Stimulated activated CD4-positive, alpha-beta T cell treated with anti-CD3 and anti-CD28 coated beads, Interleukin-15, amount 100 ng/mL, for 1 hour (primary cell): Measurements from ENCODE around the gene CLASP1.

Experiments
- DNase-seq, 2 donors: peaks; one replicate each; pipeline ENCODE4 v3.0.0-alpha.2; 2020; ENCODE audit warnings: low read depth in 1 of 2, low spot score in 1 of 2

Gene CLASP1

DNA sequence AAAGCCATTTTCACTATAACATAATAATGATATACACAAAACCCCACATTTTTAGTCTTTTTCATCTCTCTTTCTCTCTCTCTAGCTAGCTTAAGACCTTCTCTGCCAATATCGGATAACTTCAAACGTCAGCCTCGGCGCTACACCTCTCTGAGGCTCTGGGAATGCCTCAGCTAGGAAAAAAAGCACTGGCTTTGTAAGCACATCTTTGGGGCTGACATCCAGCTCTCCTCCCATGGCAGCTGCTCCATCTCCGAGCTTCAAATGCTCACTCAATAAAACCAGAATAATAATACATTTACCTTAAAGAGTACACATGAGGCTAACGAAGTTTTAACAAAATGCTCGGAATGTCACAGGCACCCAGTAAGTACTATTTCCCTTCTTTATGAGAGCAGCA, 107.8 kb downstream of the CLASP1 start:
- no peak for DNase-seq

DNA sequence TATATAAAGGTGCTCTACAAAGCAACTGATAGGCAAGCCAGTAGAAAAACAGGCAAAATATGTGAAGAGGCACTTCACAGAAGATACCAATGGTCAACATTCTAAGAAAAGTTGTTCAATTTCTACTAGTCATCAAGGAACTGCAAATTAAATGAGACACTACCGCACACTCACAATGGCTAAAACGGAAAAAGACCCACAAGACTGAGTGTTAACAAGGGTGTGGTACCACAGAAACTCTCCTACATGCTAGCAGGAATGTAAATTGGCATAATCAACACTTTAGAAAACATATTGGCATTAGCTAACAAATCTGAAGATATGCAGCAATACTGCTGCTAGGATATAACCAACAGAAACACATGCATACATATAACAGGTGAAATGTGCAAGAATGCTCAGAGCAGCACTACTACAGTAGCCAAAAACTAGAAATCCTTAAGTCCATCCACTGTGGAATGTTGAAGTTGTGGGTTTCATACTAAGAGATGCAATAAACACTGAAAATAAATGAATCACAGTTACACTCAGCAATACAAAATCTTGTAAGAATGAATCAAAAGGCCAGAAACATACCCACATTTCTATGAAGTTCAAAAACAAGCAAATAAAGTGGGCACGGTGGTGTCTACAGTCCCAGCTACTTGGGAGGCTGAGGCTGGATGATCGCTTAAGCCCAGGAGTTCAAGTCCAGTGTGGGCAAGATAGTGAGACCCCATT, 109.4 kb downstream of the CLASP1 start:
- no peak for DNase-seq

GRCh38 chr2:121536850-121537557, 112.3 kb downstream of the CLASP1 start:
- DNase-seq = no peak

GRCh38 chr2:121536347-121536746, 112.9 kb downstream of the CLASP1 start:
- DNase-seq = no peak

- DNase-seq = no peak
These were observed 115.3 kb downstream of the CLASP1 start for GRCh38 chr2:121534007-121534406.

- DNase-seq = no peak
These were observed 116.4 kb downstream of the CLASP1 start for GRCh38 chr2:121532894-121533293.

- DNase-seq = no peak
These were observed 116.9 kb downstream of the CLASP1 start for GRCh38 chr2:121532347-121532766.

GRCh38 chr2:121530212-121530705, 119.0 kb downstream of the CLASP1 start:
- peak; percentile 67 to 82 for DNase-seq

DNA sequence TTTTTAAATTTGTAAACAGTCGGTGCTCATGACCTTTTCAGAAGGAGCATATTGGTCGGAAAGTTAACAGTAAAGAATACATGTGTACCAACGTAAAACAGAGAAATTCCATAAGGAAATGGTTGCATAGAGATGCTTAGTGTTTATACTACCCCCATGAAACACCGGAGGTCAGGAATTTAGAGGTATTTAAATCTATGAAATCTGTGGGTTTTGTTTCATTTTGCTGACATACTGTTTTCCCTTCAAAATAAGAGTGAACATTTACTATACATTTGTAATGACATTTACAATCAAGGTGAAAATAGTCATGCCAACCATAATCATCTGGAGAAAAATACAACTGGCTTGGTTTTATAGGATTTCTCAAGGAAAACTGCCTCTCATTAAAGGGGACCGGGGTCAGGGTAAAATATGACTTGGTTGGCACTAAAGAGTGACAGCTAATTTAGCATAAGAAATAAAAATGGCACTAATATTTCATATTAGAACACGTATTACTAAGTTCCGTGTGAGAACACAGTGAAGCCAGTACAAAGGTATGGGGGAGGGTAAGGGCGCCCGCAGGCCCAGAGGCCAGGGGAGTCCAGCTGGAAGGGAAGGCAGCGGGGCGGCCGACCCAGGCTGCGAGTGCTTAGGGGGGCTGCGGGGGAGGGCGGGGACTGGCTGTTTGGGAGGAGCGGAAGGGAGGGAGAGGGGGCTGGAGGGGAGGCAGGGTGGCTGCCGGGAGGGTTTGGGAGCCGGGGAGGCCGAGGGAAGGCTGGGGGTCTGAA, 119.6 kb downstream of the CLASP1 start:
- DNase-seq = no peak

GRCh38 chr2:121527009-121527682, 122.1 kb downstream of the CLASP1 start:
- no peak for DNase-seq

DNA sequence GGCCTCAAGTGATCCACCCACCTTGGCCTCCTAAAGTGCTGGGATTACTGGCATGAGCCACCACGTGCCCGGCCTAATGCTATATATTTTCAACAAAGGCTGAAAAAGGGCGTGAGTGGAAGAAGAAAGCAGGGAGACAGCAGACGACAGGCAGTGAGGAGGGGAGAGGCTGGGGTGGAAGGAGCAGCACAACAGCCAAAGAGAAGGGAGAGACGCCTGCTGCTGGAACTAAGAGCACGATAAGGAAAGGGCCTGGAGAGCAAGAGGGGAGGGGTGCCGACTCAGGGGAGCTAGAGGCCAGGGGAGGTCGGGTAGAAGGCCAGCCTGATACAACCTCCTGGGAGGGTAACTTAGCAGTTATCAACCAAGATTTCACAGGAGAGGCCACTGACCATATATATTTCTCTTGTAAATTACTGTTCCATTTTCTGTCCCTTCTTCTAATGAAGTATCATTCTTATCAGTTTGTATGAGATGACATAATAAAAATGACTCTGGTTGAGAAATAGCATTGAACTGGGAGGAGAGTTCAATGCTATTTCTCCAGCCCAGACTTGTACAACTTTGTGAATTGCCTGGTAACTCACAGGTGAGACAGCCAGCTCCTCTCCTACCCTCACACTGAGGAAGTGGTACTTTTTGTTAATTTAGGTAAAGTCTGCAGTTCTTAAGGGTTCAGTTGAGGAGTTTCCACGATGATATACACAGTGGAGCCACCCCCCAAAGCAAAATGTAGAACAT, 124.4 kb downstream of the CLASP1 start:
- no peak for DNase-seq

DNA sequence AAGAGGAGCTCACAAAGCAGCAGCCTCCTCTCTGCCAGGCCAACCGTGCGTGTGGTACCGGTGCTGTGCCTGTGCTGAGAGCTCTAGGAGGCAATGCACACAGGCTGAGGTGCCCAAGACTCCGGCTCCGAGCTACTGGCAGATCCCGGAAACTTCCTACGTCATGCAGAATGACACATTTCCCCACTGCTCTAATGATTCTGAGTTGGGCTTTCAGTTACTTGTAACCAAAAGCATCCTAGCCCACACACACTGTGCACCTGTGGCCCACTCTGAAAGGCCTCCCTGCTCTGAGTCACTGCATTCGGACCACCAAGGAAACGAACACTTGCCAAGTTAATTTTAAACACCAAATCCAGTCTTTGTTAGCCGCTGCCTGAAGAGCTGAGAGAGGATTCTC, 127.9 kb downstream of the CLASP1 start:
- no peak for DNase-seq

- no peak for DNase-seq
These were observed 128.6 kb downstream of the CLASP1 start for GRCh38 chr2:121520641-121520994.

GRCh38 chr2:121519732-121520640, 129.3 kb downstream of the CLASP1 start:
- DNase-seq = no peak

DNA sequence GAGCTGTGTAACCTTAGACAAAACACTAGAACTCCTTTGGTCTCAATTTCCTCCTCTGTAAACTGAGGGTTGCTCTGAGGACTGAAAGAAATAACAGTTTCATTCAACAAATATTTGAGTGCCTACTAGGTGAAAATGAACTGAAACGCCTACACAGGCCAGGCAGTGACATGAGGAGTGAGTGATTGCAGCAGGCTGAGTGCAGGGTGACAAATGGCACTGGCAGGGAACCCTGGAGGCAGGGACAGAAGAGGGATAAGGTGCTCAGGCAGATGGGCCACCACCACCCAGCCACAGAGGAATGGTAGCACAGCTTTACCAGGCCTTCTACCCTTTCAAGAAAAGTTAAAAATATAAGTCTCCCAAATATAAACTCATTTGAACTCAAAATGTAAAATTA, 130.1 kb downstream of the CLASP1 start:
- DNase-seq = no peak

DNA sequence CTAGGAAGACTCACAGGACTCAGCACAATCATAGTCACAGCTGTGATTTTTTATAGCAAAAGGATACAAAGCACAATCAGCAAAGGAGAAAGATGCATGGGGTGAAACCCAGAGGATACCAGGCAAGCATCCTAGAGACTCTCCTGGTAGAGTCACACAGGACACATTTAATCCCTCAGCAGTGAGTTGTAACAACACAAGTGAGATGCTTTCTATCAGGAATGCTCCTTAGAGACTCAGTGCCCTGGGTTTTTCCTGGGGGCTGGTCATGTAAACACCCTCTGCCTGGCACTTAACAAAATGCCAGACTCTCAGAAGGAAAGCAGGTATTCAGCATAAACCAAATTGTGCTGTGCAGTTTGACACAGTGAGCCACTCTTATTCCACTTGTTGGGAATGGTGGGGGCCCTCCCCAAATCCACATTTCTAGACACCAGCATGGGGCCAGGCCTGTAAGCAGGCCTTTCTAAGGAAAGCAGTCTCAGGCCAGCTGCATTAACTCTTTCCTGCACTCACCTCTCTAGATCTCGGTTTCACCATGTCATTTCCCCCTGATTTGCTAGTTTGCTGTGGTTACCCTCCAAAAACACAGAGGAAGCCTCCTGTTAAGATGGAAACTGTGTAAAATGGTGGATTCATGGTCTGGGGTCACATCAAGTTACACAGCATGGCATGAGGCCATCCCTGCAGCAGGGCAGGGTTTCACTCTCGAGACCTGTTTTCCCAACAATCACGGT, 135.5 kb downstream of the CLASP1 start:
- DNase-seq = no peak

- DNase-seq = no peak
These were observed 138.4 kb downstream of the CLASP1 start for GRCh38 chr2:121510857-121511256.

DNA sequence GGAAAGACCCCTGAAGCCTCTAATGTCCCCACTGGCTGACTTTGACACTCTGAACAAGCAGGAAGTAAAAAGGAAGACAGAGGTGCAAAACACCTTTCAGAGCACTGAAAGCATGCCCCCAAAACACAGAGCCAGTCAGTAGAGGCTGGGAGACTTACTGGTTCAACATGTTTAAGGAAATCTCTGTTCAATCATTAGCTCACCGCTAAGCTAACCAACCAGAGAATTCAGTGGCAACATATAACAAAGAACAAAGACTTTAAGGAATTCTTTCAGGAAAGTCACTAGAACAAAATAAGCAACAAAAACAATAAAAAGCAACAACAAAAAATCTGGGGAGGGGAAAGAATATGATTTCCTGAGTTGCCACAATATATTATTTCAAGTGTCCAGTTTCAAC, 142.6 kb downstream of the CLASP1 start:
- DNase-seq = no peak

DNA sequence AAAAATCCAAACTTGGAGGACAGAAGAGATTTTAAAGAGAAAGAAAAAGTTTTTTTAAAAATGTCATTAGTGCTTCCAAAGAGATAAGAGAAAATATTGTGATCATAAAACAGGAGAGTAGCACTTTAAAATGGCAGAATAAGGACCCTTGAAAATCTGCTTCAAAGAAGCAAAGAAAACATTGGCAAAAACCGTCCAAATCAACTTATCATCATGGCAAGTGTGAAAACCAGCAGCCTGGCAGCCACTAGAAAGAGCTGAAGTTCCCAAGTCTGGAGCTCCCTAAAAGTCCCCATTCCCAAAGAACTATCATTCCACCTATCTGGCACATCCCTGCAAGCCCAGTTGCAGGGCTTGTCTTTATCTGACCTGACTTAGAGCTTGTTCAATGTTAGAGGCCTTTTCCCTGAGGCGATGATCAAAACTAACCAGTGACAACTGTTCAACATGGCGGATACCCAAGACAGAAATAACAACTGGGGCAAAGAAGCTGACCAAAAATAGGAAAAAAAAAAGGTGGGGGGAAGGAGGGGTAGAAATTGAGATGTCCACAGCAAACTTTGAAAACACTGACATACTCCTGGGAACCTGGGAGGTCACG, 143.2 kb downstream of the CLASP1 start:
- no peak for DNase-seq
